Right renal cortex interstitium (tissue), 3 donors: ENCODE data around the gene ACO2. TPM values are rescaled to one million over a fixed set of nuclear protein-coding genes. Genes with fewer than 3 reads are reported as not detected.
"Not testable (repeated sequence)": the region's sequence is repeated elsewhere in the genome, so short reads cannot be mapped to it uniquely, and the experiment has no call there.

Experiments used
- DNase-seq, 3 donors: peaks; one replicate each; pipeline ENCODE4 v3.0.0-alpha.2; 2013; ENCODE audit warnings: low read depth in 3 of 3, low spot score in 2 of 3
- polyA plus RNA-seq, 3 donors: library from polyadenylated mRNA; unstranded; fragments of 120-200 nt; gene quantifications; one replicate each; pipeline ENCODE4 v1.2.1, GENCODE V29; 2013; ENCODE audit not compliant: insufficient read length in 3 of 3

The ACO2 gene
- polyA plus RNA-seq, 3 donors, result 116 to 135 (median 127) TPM

GRCh38 chr22:41447435-41448188, 21.3 kb upstream of the ACO2 start:
- DNase-seq, result peak in 1 of 3 donors; percentile 64

GRCh38 chr22:41448189-41448808, 20.6 kb upstream of the ACO2 start:
- DNase-seq, result peak; percentile 99 to 100 (median 99)

GRCh38 chr22:41458161-41458728, 10.7 kb upstream of the ACO2 start:
- DNase-seq, result no peak

- DNase-seq, result no peak
Observed at GRCh38 chr22:41459431-41459830, 9.5 kb upstream of the ACO2 start.

GRCh38 chr22:41460071-41460470, 8.8 kb upstream of the ACO2 start:
- DNase-seq, result not testable (repeated sequence)

- no peak for DNase-seq
Observed at GRCh38 chr22:41461901-41462300, 7.0 kb upstream of the ACO2 start.

GRCh38 chr22:41469218-41469851, 418 bp downstream of the ACO2 start:
- DNase-seq, result no peak

- no peak for DNase-seq
Observed at GRCh38 chr22:41470886-41471285, 2.0 kb downstream of the ACO2 start.

GRCh38 chr22:41471568-41471967, 2.7 kb downstream of the ACO2 start:
- DNase-seq, result no peak

- no peak for DNase-seq
Observed at GRCh38 chr22:41474872-41475451, 6.0 kb downstream of the ACO2 start.

- DNase-seq, result no peak
Observed at GRCh38 chr22:41478473-41478872, 9.6 kb downstream of the ACO2 start.

GRCh38 chr22:41478891-41479521, 10.1 kb downstream of the ACO2 start:
- DNase-seq, result no peak

- no peak for DNase-seq
Observed at GRCh38 chr22:41479671-41480396, 10.9 kb downstream of the ACO2 start.

GRCh38 chr22:41480397-41480735, 11.4 kb downstream of the ACO2 start:
- DNase-seq, result no peak

GRCh38 chr22:41481131-41481830, 12.4 kb downstream of the ACO2 start:
- no peak for DNase-seq

- no peak for DNase-seq
Observed at GRCh38 chr22:41481925-41482318, 13.0 kb downstream of the ACO2 start.

GRCh38 chr22:41482319-41482935, 13.5 kb downstream of the ACO2 start:
- no peak for DNase-seq

- DNase-seq, result no peak
Observed at GRCh38 chr22:41485033-41485432, 16.1 kb downstream of the ACO2 start.
